ENCODE results near the gene CYBC1. TPM values are rescaled to one million over a fixed set of nuclear protein-coding genes. Genes with fewer than 3 reads are reported as not detected.
A peak's percentile ranks its signal among the peaks of the same experiment; 100 is the strongest.

CYBC1 gene
- total and polyA plus RNA-seq, 2 of the 8 experiments (the other 6 are each of a cell fraction or from before 2014, with no cell fraction given), result 74.6 to 81.4 TPM

- TF ChIP-seq CHD7 (IDR thresholded peaks at IDR 0.05; ENCODE audit: insufficient replicate concordance, low read length) (no peak), SIN3A (conservative IDR thresholded peaks at IDR 0.05 in 1 of 2, IDR thresholded peaks at IDR 0.05 in 1 of 2; ENCODE audit: low read depth in 1 of 2, low read length in 2 of 2) (peak; percentile 94 to 96; a peak in 3 of 4 replicates), HDAC2 (IDR thresholded peaks at IDR 0.05; ENCODE audit: borderline replicate concordance in 1 of 2, low read depth in 2 of 2, low read length in 2 of 2) (peak in 1 of 2 experiments; percentile 90; a peak in 2 of 4 replicates), NANOG (IDR thresholded peaks at IDR 0.05; ENCODE audit: insufficient read depth, low read depth, low read length, poor library complexity, severe bottlenecking) (no peak), EP300 (IDR thresholded peaks at IDR 0.05; ENCODE audit: borderline replicate concordance in 1 of 2, low read depth in 2 of 2, low read length in 2 of 2) (0 out of 3 replicates have a peak, but pooled peaks of 1 of the 2 experiments have one; percentile 55), EZH2 (IDR thresholded peaks at IDR 0.05; ENCODE audit: low read depth, low read length, severe bottlenecking) (peak; percentile 31)
- TF ChIP-seq, protein P1, sequence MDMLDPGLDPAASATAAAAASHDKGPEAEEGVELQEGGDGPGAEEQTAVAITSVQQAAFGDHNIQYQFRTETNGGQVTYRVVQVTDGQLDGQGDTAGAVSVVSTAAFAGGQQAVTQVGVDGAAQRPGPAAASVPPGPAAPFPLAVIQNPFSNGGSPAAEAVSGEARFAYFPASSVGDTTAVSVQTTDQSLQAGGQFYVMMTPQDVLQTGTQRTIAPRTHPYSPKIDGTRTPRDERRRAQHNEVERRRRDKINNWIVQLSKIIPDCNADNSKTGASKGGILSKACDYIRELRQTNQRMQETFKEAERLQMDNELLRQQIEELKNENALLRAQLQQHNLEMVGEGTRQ (IDR thresholded peaks at IDR 0.05; ENCODE audit: low read length), result no peak
Measured at GRCh38 chr17:82414548-82415281, 35.8 kb downstream of the CYBC1 start (continued).

Measured in H1 (cell line).